Measurements from ENCODE around the gene CKAP2L.

- TF ChIP-seq, protein P1, sequence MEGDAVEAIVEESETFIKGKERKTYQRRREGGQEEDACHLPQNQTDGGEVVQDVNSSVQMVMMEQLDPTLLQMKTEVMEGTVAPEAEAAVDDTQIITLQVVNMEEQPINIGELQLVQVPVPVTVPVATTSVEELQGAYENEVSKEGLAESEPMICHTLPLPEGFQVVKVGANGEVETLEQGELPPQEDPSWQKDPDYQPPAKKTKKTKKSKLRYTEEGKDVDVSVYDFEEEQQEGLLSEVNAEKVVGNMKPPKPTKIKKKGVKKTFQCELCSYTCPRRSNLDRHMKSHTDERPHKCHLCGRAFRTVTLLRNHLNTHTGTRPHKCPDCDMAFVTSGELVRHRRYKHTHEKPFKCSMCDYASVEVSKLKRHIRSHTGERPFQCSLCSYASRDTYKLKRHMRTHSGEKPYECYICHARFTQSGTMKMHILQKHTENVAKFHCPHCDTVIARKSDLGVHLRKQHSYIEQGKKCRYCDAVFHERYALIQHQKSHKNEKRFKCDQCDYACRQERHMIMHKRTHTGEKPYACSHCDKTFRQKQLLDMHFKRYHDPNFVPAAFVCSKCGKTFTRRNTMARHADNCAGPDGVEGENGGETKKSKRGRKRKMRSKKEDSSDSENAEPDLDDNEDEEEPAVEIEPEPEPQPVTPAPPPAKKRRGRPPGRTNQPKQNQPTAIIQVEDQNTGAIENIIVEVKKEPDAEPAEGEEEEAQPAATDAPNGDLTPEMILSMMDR (IDR thresholded peaks at IDR 0.05), result no peak
- TF ChIP-seq EP300 (IDR thresholded peaks at IDR 0.05) (no peak), POLR2A (IDR thresholded peaks at IDR 0.05) (no peak)
These were observed 9.1 kb upstream of the CKAP2L start for GRCh38 chr2:112773556-112773955.
